Measurements from ENCODE around the gene GLRA1. TPM values are rescaled to one million over a fixed set of nuclear protein-coding genes. Genes with fewer than 3 reads are reported as not detected.

The GLRA1 gene
- polyA plus RNA-seq, 3 donors: not detected

DNA sequence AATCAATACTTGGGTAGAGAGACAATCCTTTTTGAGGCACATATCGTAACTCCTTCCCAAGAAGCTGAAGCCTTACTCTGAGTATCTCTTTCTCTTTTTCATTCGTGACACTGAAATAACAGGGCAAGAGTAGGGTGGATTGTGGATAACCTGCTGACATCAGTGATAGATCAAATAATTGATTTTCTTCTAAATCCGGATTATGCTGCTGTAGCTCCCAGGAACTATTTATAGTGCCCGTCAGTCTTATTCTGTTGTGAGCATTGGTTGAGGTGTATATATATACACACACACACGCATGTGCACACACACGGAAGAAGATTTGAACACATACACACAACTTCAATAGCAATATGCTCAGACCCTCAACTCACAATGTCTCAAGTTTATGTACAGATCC is 43.2 kb upstream of the GLRA1 start:
- H3K9ac ChIP-seq (ENCODE audit: insufficient read depth, low read length, poor library complexity, severe bottlenecking): no peak overlapping the region
- H3K4me2 ChIP-seq (replicated peaks; ENCODE audit: extremely low read depth, low read length, poor library complexity, severe bottlenecking): no peak overlapping the region
- H2AFZ ChIP-seq (ENCODE audit: insufficient read depth, low read depth, low read length, poor library complexity, severe bottlenecking): no peak overlapping the region
- no peaks in the 10 kb centered on the region for H4K20me1 ChIP-seq (ENCODE audit: insufficient read depth, low read length)
- Mint-ChIP-seq H3K9me3 (peaks cover 1 to 8% (median 4%) of the 10 kb centered on the region in 7 donors), H3K4me3 (no peak overlapping the region), H3K36me3 (no peaks in the 10 kb centered on the region), H3K4me1 (no peaks in the 10 kb centered on the region), H3K27ac (no peak overlapping the region), H3K27me3 (ENCODE audit: low read depth in 3 of 3) (peaks cover 0 to 2% (median 0%) of the 10 kb centered on the region in 3 donors)
- no peaks in the 10 kb centered on the region for H3K27me3 ChIP-seq (ENCODE audit: control insufficient read depth in 2 of 2, insufficient read depth in 2 of 2, low read length in 2 of 2)
- WGBS (ENCODE audit: insufficient coverage): no CpG with 5 or more reads among the region's 6 CpGs
- no peak overlapping the region for H3K4me3 ChIP-seq (replicated peaks in 1 of 3; ENCODE audit: low read depth in 2 of 3, low read length in 3 of 3)
- H3K36me3 ChIP-seq (replicated peaks in 1 of 2; ENCODE audit: control insufficient read depth in 1 of 2, insufficient read depth in 2 of 2, low read length in 2 of 2): no peaks in the 10 kb centered on the region
- no peak overlapping the region for H3K27ac ChIP-seq (ENCODE audit: low read depth in 1 of 2, low read length in 2 of 2)
- intact Hi-C loops (cut with micrococcal nuclease): no loop called here
- H3K4me1 ChIP-seq (ENCODE audit: control insufficient read depth in 1 of 2, insufficient read depth in 2 of 2, low read length in 2 of 2): no peaks in the 10 kb centered on the region
- no peaks in the 10 kb centered on the region for H3K9me3 ChIP-seq (replicated peaks in 1 of 2; ENCODE audit: control insufficient read depth in 1 of 2, insufficient read depth in 1 of 2, low read length in 2 of 2)
- H3K79me2 ChIP-seq (ENCODE audit: insufficient read depth, low read length): no peaks in the 10 kb centered on the region
- no peak for DNase-seq
- no peak for TF ChIP-seq CTCF (IDR thresholded peaks at IDR 0.05)

DNA sequence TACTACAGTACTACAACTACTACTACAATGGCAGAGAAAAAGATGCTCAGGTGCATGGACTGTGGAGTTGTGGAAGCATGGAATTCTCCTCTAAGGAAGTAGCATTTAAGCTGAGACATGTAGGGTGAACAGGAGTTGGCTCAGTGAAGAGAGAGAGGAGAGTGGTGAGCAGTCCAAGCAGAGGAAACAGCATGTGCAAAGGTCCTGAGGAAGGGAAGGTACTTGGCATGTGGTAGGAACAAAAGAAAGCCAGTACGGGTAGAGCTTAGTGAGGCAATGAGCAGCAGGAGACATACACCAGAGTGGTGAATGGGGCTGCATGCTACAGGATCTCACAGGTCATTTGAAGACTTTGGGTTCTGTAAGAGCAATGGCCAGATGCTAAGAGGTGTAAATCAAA is 41.4 kb upstream of the GLRA1 start:
- H4K20me1 ChIP-seq (ENCODE audit: insufficient read depth, low read length): no peaks in the 10 kb centered on the region
- no peaks in the 10 kb centered on the region for H3K9me3 ChIP-seq (replicated peaks in 1 of 2; ENCODE audit: control insufficient read depth in 1 of 2, insufficient read depth in 1 of 2, low read length in 2 of 2)
- no peak overlapping the region for H3K4me3 ChIP-seq (replicated peaks in 1 of 3; ENCODE audit: low read depth in 2 of 3, low read length in 3 of 3)
- no peaks in the 10 kb centered on the region for H3K4me1 ChIP-seq (ENCODE audit: control insufficient read depth in 1 of 2, insufficient read depth in 2 of 2, low read length in 2 of 2)
- TF ChIP-seq CTCF (IDR thresholded peaks at IDR 0.05): no peak
- H3K79me2 ChIP-seq (ENCODE audit: insufficient read depth, low read length): no peaks in the 10 kb centered on the region
- DNase-seq: no peak
- H3K36me3 Mint-ChIP-seq: no peaks in the 10 kb centered on the region
- no peaks in the 10 kb centered on the region for H3K36me3 ChIP-seq (replicated peaks in 1 of 2; ENCODE audit: control insufficient read depth in 1 of 2, insufficient read depth in 2 of 2, low read length in 2 of 2)
- no peak overlapping the region for H3K9ac ChIP-seq (ENCODE audit: insufficient read depth, low read length, poor library complexity, severe bottlenecking)
- peaks cover 1 to 8% (median 3%) of the 10 kb centered on the region in 7 donors for H3K9me3 Mint-ChIP-seq
- H3K4me1 Mint-ChIP-seq: no peaks in the 10 kb centered on the region
- intact Hi-C loops (cut with micrococcal nuclease): no loop called here
- H3K27me3 ChIP-seq (ENCODE audit: control insufficient read depth in 2 of 2, insufficient read depth in 2 of 2, low read length in 2 of 2): no peaks in the 10 kb centered on the region
- H3K27ac Mint-ChIP-seq: no peak overlapping the region
- WGBS (ENCODE audit: insufficient coverage): 76% methylated on average over 1 of the region's 1 CpG
- H2AFZ ChIP-seq (ENCODE audit: insufficient read depth, low read depth, low read length, poor library complexity, severe bottlenecking): no peak overlapping the region
- H3K27ac ChIP-seq (ENCODE audit: low read depth in 1 of 2, low read length in 2 of 2): no peak overlapping the region
- H3K27me3 Mint-ChIP-seq (ENCODE audit: low read depth in 3 of 3): peaks cover 0 to under 1% (median 0%) of the 10 kb centered on the region in 3 donors
- no peak overlapping the region for H3K4me2 ChIP-seq (replicated peaks; ENCODE audit: extremely low read depth, low read length, poor library complexity, severe bottlenecking)
- no peak overlapping the region for H3K4me3 Mint-ChIP-seq
